GM23248 (cell line): ENCODE data around the gene GIGYF1. TPM values are rescaled to one million over a fixed set of nuclear protein-coding genes. Genes with fewer than 3 reads are reported as not detected.

Experiments
- DNase-seq: peaks from one replicate; pipeline ENCODE4 v3.0.0-alpha.2; 2015
- H2AFZ ChIP-seq: fragments of 200-600 bp; sonication (generic); 2 replicates; pipeline ENCODE4 v1.6.1; 2016; ENCODE audit warnings: antibody characterized with exemption
- H3F3A ChIP-seq: fragments of 200-600 bp; sonication (generic); 2 replicates; pipeline ENCODE4 v1.6.1; 2016; ENCODE audit warnings: mild to moderate bottlenecking, antibody characterized with exemption, mixed run types; ENCODE audit not compliant: insufficient read depth
- H3K27ac ChIP-seq: fragments of 200-600 bp; sonication (generic); 2 replicates; pipeline ENCODE4 v1.5.1; 2016; ENCODE audit warnings: mild to moderate bottlenecking
- H3K27me3 ChIP-seq: fragments of 200-600 bp; sonication (generic); replicated peaks from 2 replicates; pipeline ENCODE4 v1.6.1; 2016; ENCODE audit warnings: mild to moderate bottlenecking; ENCODE audit not compliant: insufficient read depth
- H3K36me3 ChIP-seq: fragments of 200-600 bp; sonication (generic); 2 replicates; pipeline ENCODE4 v1.6.1; 2016; ENCODE audit warnings: low read depth, mild to moderate bottlenecking
- H3K4me1 ChIP-seq: fragments of 200-600 bp; sonication (generic); 2 replicates; pipeline ENCODE4 v1.6.1; 2016; ENCODE audit warnings: mild to moderate bottlenecking; ENCODE audit not compliant: insufficient read depth
- H3K4me2 ChIP-seq: fragments of 200-600 bp; sonication (generic); one replicate; pipeline ENCODE4 v1.6.1; 2016; ENCODE audit warnings: mild to moderate bottlenecking; ENCODE audit not compliant: unreplicated experiment
- H3K4me3 ChIP-seq: fragments of 200-600 bp; sonication (generic); 2 replicates; pipeline ENCODE4 v1.5.1; 2016; ENCODE audit warnings: mild to moderate bottlenecking
- H3K79me2 ChIP-seq: fragments of 200-600 bp; sonication (generic); 2 replicates; pipeline ENCODE4 v1.6.1; 2016; ENCODE audit warnings: mild to moderate bottlenecking; ENCODE audit not compliant: insufficient read depth
- H3K9ac ChIP-seq: fragments of 200-600 bp; sonication (generic); 2 replicates; pipeline ENCODE4 v1.6.1; 2016; ENCODE audit warnings: mild to moderate bottlenecking
- H3K9me2 ChIP-seq: fragments of 200-600 bp; sonication (generic); 2 replicates; pipeline ENCODE4 v1.6.1; 2016; ENCODE audit warnings: mixed run types, mild to moderate bottlenecking, moderate library complexity; ENCODE audit not compliant: insufficient read depth
- H3K9me3 ChIP-seq: fragments of 200-600 bp; sonication (generic); one replicate; pipeline ENCODE4 v1.6.1; 2017; ENCODE audit warnings: low read depth
- H4K20me1 ChIP-seq: fragments of 200-600 bp; sonication (generic); 2 replicates; pipeline ENCODE4 v1.6.0; 2016; ENCODE audit not compliant: insufficient read depth
- EZH2 ChIP-seq: fragments of 200-600 bp; sonication (generic); IDR thresholded peaks from 2 replicates; pipeline ENCODE4 v1.6.1; 2018; ENCODE audit warnings: antibody characterized with exemption, mild to moderate bottlenecking; ENCODE audit not compliant: insufficient read depth, poor library complexity, severe bottlenecking
- EZH2phosphoT487 ChIP-seq: fragments of 200-600 bp; sonication (generic); IDR thresholded peaks from 2 replicates; pipeline ENCODE4 v1.6.1; 2018; ENCODE audit warnings: antibody characterized with exemption, moderate library complexity, mild to moderate bottlenecking, low read depth; ENCODE audit not compliant: insufficient read depth
- WGBS, 2 experiments: methylation state at CpG; one replicate each; pipeline ENCODE4 v1.1.6; 2015 to 2017; ENCODE audit warnings: low lambda C conversion rate in 2 of 2, low coverage in 1 of 2; ENCODE audit errors: missing lambda C conversion rate in 2 of 2; 5-methylcytosine and 5-hydroxymethylcytosine counted together
- in situ Hi-C: fragments of 300-500 bp; cut with MboI; formaldehyde crosslinking; loops from 2 replicates; pipeline ENCODE4 v1.15.0; 2020
- polyA plus RNA-seq: library from polyadenylated mRNA; unstranded; fragments of >200 nt; fragmentation: Nextera tagmentation; extraction: Ambion mirVana; gene quantifications from 2 replicates; pipeline ENCODE4 v1.2.1, GENCODE V29; 2016
- total RNA-seq: library from RNA; depleted of rRNA; stranded (reverse); fragments of >200 nt; shearing (Covaris generic); gene quantifications from 2 replicates; pipeline ENCODE4 v1.2.3, GENCODE V29; 2014; rRNA removed

Gene GIGYF1, protein sequence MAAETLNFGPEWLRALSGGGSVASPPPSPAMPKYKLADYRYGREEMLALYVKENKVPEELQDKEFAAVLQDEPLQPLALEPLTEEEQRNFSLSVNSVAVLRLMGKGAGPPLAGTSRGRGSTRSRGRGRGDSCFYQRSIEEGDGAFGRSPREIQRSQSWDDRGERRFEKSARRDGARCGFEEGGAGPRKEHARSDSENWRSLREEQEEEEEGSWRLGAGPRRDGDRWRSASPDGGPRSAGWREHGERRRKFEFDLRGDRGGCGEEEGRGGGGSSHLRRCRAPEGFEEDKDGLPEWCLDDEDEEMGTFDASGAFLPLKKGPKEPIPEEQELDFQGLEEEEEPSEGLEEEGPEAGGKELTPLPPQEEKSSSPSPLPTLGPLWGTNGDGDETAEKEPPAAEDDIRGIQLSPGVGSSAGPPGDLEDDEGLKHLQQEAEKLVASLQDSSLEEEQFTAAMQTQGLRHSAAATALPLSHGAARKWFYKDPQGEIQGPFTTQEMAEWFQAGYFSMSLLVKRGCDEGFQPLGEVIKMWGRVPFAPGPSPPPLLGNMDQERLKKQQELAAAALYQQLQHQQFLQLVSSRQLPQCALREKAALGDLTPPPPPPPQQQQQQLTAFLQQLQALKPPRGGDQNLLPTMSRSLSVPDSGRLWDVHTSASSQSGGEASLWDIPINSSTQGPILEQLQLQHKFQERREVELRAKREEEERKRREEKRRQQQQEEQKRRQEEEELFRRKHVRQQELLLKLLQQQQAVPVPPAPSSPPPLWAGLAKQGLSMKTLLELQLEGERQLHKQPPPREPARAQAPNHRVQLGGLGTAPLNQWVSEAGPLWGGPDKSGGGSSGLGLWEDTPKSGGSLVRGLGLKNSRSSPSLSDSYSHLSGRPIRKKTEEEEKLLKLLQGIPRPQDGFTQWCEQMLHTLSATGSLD (N-terminal part only)
- total RNA-seq (15.6 and 19.5 TPM in 2 replicates), polyA plus RNA-seq (6.4 and 7.4 TPM in 2 replicates)

DNA sequence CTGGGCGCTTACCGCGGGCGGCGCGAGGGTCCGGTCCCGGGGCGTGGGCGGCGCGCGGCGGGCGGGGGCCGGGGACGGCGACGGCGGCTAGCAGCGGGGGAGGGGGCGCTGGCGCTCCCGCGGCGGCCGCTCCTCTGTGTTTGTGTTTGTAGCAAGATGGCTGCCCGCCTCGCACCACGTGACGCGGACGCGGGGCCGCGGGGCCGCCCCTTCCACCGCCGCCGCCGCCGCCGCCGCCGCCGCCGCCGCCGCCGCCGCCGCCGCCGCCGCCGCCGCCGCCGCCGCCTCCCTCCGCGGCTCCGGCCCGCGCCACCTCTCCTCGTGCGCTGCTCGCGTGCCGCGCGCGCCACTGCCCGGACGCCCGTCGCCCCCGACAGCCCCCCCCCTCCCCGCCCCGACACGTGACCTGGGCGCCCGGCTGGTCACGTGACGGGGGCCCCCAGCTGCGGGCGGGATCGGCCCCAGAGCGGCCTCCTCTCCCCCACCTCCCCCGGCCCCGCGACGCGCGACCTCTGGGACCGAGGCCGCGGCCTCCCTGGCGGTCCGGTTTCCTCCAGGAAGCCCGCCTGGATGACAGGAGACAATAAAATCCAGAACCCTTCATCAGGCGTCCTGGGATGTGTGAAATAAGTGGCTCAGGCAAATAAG lies at the start of gene GIGYF1:
Gene GIGYF1, minus strand, starts transcription at position 153 of the 648 bp plus-strand sequence. CDS start 6,012 bp downstream, outside the sequence.
- Histone ChIP-seq H2AFZ (peak within 1 kb of the TSS; percentile 92), H3K4me3 (peak within 1 kb of the TSS; percentile 89), H3K4me2 (peak within 1 kb of the TSS; percentile 96), H3K9me2 (no peaks in the 10 kb centered on the region), H3K9ac (peak within 1 kb of the TSS; percentile 91), H3K4me1 (peaks cover 10% of the 10 kb centered on the region), H3F3A (peaks cover 19% of the 10 kb centered on the region), H4K20me1 (peaks cover 6% of the 10 kb centered on the region; the same call in 1 of the 2 replicates), H3K9me3 (no peaks in the 10 kb centered on the region), H3K36me3 (no peaks in the 10 kb centered on the region), H3K27me3 (no peaks in the 10 kb centered on the region), H3K79me2 (peaks cover 44% of the 10 kb centered on the region), H3K27ac (peak within 1 kb of the TSS; percentile 27; the same call in 1 of the 2 replicates)
- DNase-seq = peak; percentile 84
- in situ Hi-C loops = loop anchor here (10.0 kb wide), 1 partner anchor 219 kb away; the partner anchor contains the start of gene TSC22D4
- TF ChIP-seq EZH2 (no peak), EZH2phosphoT487 (no peak)
- WGBS, 2 experiments = 0 to 2% methylated on average over 5 to 47 of the region's 102 CpGs

DNA sequence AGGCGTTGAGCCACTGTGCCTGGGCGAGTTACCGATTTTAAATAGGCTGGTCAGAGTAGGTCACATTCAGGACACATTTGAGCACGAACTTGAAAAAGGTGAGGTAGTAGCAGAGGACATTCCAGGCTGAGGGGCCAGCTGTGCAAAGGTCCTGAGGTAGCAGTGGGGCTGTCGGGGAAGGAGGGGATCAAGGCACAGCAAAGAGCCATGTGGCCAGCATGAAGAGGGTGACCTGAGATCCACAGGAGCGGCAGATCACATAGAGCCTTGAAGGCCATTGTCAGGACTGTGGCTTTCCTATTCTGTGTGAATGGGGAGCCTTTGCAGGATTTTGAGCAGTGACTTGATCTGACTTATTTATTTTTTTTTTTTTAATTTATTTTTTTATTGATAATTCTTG lies 45.9 kb upstream of the GIGYF1 start:
- no peaks in the 10 kb centered on the region for H3K36me3 ChIP-seq
- no peak for TF ChIP-seq EZH2
- H2AFZ ChIP-seq = no peak overlapping the region
- H3K4me2 ChIP-seq = no peak overlapping the region
- H3K9me2 ChIP-seq = no peaks in the 10 kb centered on the region
- H3K79me2 ChIP-seq = no peaks in the 10 kb centered on the region
- H4K20me1 ChIP-seq = no peaks in the 10 kb centered on the region
- H3F3A ChIP-seq = no peaks in the 10 kb centered on the region
- 83 to 90% methylated on average over 6 of the region's 6 CpGs for WGBS, 2 experiments
- no peaks in the 10 kb centered on the region for H3K4me1 ChIP-seq
- in situ Hi-C loops = no loop called here
- H3K27me3 ChIP-seq = no peaks in the 10 kb centered on the region
- DNase-seq = no peak
- no peaks in the 10 kb centered on the region for H3K9me3 ChIP-seq
- H3K27ac ChIP-seq = no peak overlapping the region
- no peak overlapping the region for H3K9ac ChIP-seq
- H3K4me3 ChIP-seq = no peak overlapping the region

GRCh38 chr7:100736671-100737070 lies 42.6 kb upstream of the GIGYF1 start:
- TF ChIP-seq EZH2 (no peak), EZH2phosphoT487 (no peak)
- Histone ChIP-seq H3K4me3 (no peak overlapping the region), H3K9ac (no peak overlapping the region), H3K36me3 (no peaks in the 10 kb centered on the region), H3F3A (no peaks in the 10 kb centered on the region), H3K4me2 (no peak overlapping the region), H4K20me1 (no peaks in the 10 kb centered on the region), H3K27ac (no peak overlapping the region), H2AFZ (no peak overlapping the region), H3K4me1 (no peaks in the 10 kb centered on the region), H3K9me2 (no peaks in the 10 kb centered on the region), H3K79me2 (no peaks in the 10 kb centered on the region), H3K9me3 (no peaks in the 10 kb centered on the region), H3K27me3 (no peaks in the 10 kb centered on the region)
- no peak for DNase-seq
- 70 to 73% methylated on average over 8 of the region's 13 CpGs for WGBS, 2 experiments
- in situ Hi-C loops = no loop called here

GRCh38 chr7:100735730-100736129 lies 41.7 kb upstream of the GIGYF1 start:
- no peaks in the 10 kb centered on the region for H3K9me3 ChIP-seq

More at GRCh38 chr7:100735730-100736129, 41.7 kb upstream of the GIGYF1 start:
- H3K9me2 ChIP-seq = no peaks in the 10 kb centered on the region
- H3K4me2 ChIP-seq = no peak overlapping the region
- no peak overlapping the region for H3K9ac ChIP-seq
- no peaks in the 10 kb centered on the region for H4K20me1 ChIP-seq
- in situ Hi-C loops = no loop called here
- no peak overlapping the region for H3K4me3 ChIP-seq
- no peaks in the 10 kb centered on the region for H3K27me3 ChIP-seq
- no peaks in the 10 kb centered on the region for H3K4me1 ChIP-seq
- H3K36me3 ChIP-seq = no peaks in the 10 kb centered on the region
- 75 to 76% methylated on average over 5 to 7 of the region's 7 CpGs for WGBS, 2 experiments
- no peaks in the 10 kb centered on the region for H3F3A ChIP-seq
- DNase-seq = no peak
- H3K27ac ChIP-seq = no peak overlapping the region
- no peak overlapping the region for H2AFZ ChIP-seq
- TF ChIP-seq EZH2phosphoT487 = no peak
- no peak for TF ChIP-seq EZH2
- no peaks in the 10 kb centered on the region for H3K79me2 ChIP-seq
